UCSD-AML1 (cell line): ENCODE results near the gene CCDC106.

Experiments used
- DNase-seq: peaks from one replicate; lab custom pipeline; 2025; ENCODE audit not compliant: unreplicated experiment; lab: John Stamatoyannopoulos, UW

CCDC106 gene

DNA sequence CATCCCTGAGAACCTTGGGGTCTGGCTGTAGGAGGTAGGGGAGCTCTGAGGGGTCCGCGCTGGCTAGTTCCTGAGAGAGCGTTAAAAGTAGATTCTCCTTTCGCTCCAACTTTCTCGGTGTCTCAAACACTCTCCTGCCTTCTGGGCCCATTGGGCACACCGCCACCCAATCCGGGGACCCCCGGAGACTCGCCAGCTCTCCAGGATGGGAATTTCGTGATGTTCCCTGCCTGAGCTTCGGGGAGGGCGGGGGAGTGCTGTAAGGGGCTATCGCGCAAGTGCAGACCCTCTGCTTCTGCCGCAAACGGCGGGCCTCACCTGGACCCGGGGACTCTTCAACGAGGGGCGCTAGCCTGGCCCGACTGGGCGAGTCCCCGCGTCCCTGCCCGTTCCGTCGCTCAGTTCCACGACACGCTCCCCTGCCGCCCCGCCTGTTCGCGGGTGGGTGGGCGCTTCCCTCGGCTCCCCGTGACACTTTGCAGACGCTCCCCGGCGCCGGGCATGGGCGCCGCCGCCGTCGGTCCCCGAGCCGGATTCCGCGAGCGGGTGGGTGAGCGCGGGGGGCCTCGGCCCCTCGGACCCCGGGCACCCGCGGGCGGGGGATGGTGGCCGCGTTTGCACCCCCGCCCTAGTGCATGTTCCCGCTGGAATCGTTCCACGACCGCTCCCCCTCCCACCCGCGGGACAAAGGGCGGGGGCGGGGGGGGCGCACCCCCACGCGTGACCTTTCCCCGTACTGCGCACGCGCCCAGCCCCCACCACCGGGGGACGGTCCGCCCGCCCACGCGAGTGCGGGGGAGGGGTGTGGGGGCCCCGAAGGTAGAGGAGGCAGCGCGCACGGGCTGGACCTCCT lies at the start of gene CCDC106:
CCDC106 (plus strand) TSS at position 481 of the 853 bp plus-strand sequence. CDS start 835 bp downstream, outside the sequence.
- DNase-seq = peak; percentile 86

DNA sequence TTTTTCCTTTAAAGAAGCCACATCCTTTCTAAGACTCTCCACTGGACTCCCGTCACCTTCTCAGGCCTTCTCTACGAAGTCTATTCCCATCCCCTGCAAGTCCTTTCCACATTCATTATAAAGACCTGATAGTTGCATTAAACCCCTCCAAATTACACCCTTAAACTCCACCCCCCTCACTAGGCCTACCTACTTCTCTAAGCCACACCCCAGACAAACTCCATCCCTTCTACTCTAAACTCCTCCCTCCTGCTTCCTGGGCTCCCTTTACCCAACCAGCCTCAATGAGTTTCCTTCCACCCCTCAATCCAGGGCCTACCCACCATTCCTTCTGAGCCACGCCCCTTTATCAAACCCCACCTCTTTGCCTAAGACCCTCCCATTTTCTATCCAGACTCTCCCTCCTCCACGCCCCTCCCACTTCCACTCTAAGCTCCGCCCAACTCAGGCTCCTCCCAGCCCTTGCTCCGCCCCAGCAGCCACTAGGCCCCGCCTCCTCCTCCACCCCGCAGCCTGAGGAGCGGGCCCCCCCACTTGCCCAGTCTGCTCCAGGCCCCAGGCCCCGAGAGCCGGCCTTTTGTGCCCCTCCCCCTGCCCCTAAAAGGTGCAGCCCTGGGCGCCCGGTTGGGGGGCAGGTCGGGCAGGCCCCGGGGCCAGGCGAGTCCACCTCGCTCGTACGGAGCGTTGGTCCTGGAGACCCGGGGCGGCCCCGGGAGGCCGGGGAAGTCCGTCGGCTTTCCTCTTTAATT lies 49.1 kb upstream of the CCDC106 start:
- DNase-seq = peak; percentile 96

GRCh38 chr19:55599468-55599841 lies 48.6 kb upstream of the CCDC106 start, which contains the start of gene FIZ1:
Gene FIZ1 (minus strand): TSS chr19:55599517. CDS start chr19:55597865, 1,652 bp downstream.
- peak; percentile 98 for DNase-seq

GRCh38 chr19:55599842-55600661 lies 48.0 kb upstream of the CCDC106 start, which contains the start of gene ZNF524:
Gene ZNF524 (plus strand): TSS chr19:55600288. CDS start chr19:55602113, 1,825 bp downstream.
- DNase-seq = peak; percentile 92

DNA sequence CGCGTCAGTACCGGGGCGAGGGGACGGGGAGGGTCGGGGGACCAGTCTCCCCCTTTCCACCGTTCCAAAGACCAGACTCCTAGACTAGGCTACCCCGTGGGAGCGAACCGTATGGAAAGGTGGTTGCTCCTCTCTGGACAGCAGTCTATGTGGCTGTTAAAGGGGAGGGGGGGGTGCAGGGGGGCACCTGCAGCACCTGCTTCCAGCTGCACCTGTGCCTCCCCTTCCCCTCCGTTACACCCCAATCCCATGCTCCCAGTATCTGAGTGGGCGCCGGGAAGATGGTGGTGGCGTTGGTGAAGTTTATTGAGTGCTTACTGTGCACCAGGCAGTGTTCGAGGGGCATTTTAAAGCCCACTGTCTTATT lies 47.4 kb upstream of the CCDC106 start:
- no peak for DNase-seq

DNA sequence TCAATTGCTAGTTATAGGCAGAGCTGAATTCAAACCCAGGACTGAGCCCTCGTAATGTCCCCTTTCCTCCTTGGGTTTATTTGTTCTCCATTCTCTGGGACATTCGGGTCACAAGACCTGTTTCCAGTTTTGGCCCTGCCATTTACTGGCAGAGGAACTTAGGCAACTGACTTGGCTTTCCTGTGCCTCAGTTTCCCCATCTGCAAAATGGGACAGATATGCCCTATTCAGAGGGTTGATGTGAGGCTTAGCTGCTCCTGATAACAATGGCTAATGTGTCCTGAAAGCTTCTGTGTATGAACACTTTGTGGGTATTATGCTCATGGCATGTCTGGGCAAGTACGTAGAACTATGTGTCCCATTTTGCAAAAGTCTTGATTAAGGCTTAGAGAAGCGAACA lies 46.9 kb upstream of the CCDC106 start:
- DNase-seq = no peak

DNA sequence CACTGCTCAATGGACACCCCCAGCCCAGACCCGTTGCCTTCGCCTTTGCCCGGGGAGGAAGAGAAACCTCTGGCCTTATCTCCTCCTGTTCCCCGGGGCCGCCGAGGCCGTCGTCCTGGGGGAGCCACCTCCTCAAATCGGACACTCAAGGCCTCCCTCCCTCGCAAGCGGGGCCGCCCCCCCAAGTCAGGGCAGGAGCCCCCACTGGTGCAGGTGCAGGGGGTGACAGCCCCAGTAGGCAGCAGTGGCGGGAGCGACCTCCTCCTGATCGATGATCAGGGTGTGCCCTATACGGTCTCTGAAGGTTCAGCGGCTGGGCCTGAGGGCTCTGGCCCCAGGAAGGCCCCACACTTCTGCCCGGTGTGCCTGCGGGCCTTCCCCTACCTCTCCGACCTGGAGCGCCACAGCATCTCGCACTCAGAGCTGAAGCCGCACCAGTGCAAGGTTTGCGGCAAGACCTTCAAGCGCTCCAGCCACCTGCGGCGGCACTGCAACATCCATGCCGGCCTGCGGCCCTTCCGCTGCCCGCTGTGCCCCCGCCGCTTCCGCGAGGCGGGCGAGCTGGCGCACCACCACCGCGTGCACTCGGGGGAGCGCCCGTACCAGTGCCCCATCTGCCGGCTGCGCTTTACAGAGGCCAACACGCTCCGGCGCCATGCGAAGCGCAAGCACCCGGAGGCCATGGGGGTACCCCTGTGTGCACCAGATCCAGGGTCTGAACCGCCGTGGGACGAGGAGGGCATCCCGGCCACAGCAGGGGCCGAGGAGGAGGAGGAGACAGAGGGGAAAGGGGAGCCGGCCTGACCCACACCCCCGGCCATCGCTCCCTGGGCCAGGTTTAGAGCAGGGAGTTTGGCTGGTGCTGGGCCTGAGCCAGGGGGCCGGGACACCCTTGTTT lies 45.7 kb upstream of the CCDC106 start:
- no peak for DNase-seq

GRCh38 chr19:55603115-55603514 lies 44.9 kb upstream of the CCDC106 start:
- no peak for DNase-seq

DNA sequence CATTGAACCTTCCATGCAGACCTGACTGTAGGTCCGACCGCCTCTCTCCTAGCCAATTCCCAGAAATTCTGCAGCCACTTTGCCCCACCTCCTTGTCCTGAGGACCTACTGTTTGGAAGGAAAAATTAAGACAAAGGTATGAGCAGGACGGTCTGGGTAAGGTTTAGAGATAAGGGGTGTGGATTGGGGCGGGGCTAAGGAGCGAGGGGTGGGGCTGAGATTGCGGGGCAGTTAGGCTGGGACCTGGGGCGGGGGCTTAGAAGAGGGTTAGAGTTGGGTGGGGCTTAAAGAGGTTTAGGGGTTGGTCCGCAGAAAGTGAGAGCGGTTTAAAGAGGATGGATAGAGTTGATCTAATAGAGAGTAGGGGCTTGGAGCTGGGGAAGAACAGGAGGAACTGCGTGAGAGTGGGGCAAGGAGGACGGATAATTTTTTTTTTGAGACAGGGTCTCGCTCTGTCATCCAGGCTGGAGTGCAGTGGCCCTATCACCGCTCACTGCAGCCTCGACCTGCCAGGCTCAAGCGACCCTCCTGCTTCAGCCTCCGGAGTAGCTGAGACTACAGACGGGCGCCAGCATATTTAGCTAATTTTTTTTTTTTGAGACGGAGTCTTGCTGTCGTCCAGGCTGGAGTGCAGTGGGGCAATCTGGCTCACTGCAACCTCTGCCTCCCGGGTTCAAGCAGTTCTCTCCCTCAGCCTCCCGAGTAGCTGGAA lies 44.3 kb upstream of the CCDC106 start:
- no peak for DNase-seq

DNA sequence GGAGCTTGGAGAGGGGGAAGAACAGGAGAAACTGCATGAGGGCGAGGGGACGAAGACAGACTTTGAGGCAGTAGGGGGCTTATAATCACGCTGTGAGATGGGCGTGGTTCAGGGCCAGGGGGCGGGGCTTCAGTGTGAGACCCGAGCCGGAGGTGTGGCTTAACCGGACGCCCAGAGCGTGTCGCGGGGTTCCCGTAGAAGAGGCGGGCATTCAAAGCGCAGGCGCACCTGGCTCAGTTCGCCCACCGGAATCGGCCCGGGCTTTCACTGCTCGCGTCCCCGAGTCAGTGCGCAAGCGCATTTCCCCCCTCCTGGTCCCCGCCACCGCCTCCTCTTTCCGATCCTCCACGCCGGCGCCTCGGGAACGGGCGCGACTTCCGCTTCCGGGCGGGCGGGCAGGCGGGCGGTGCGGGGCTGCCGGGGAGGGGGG lies 42.8 kb upstream of the CCDC106 start:
- peak; percentile 98 for DNase-seq

DNA sequence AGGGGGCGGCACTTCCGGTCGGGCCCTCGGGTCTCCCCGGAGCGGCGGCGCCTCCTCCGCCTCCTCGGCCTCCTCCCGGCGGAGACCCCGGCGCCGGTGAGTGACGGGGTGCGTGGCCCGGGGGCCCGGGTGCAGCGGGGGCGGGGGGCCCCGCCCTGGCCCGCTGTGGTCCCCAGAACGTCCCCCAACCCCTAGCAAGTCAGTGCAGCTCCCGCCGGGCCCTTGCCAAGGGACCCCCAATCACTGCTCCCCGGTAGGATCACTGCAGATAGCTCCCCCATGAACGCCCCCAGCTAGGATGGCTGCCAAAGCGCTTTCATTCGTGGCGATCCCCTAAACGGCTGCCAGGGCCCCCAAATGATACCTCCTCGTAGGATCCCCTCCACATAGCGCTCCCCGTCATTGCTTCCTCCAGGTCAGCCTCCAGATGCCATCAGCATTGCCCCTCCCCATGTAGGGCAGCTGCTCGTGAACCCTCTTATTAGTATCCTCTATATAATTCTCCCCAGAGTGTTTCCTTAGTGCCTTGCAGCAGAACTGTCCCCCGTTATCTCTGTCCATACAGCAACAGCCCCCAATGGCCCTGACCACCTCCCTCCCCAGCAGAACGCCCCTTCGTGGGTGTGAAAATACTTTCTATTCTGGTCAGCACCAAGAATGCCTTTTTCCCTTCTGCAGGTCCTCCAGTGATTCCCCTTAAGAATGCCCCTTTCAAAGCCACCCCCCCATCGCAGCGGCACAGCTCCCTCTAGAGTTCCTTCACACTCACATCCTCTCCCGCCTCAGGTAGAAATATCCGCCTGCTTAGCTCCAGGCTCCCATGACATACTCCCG lies 42.2 kb upstream of the CCDC106 start, which contains the start of gene ZNF865:
ZNF865 (plus strand) TSS at position 11 of the 834 bp plus-strand sequence. CDS start 7,972 bp downstream, outside the sequence.
- peak; percentile 76 for DNase-seq

GRCh38 chr19:55606471-55606787 lies 41.6 kb upstream of the CCDC106 start:
- no peak for DNase-seq

DNA sequence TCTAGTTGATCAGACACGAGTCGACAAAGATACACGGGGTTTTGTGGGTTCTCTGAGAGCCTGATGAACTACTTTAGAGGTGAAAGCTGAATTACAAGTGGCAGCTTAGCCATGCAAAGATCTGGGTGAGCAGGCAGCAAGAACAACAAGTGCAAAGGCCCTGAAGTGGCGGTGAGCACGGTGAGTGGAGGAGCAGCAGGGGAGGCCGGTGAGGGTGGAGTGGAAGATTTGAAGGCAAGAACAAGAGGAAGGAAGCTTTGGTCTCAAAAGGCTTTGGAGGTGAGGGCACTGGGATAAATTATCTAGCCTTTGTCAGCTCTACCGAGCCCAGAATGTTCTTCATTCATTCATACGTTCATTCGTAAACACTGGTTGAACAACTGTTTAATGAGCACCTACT lies 41.2 kb upstream of the CCDC106 start:
- DNase-seq = no peak

DNA sequence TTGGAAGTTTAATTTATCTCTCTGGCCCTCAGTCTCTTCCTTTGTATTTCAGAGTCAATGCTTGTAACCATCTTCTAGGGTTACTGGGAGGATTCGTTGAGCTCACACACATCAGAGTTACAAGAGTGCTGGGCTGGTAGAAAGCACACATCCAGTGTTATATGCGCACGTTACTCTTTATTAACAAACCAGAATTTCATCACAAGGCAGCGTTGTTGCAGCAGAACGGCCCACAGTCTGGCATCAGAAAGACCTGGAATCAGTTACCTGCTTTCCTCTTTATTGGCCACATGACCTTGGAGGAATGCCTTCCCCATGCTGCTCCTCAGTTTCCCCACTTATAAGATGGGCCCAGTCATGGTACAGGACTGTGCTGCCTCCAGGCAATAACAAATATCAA lies 38.7 kb upstream of the CCDC106 start:
- no peak for DNase-seq

- DNase-seq = no peak
Observed at GRCh38 chr19:55611300-55611982, 36.6 kb upstream of the CCDC106 start.

- DNase-seq = no peak
Observed at GRCh38 chr19:55611983-55612645, 35.9 kb upstream of the CCDC106 start.

DNA sequence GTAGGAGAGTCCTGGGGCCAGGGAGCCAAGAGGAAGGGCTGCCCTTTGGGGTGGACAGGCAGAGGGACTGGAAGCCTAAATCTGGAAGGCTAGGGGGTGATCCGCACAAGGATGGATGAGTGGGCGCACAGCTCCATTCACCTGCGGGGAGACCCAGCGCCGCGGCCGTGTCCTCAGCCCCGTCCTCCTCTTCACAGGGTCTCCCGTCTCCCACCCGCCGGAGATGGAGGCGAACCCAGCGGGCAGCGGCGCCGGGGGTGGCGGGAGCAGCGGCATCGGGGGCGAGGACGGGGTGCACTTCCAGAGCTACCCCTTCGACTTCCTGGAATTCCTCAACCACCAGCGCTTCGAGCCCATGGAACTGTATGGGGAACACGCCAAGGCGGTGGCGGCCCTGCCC lies 34.6 kb upstream of the CCDC106 start:
- DNase-seq = no peak
